Mucosa of stomach (tissue), 1 donor: ENCODE data around the gene SRA1.
"Not testable (repeated sequence)": the region's sequence is repeated elsewhere in the genome, so short reads cannot be mapped to it uniquely, and the experiment has no call there.

Source experiments
- H3K27me3 ChIP-seq: one replicate; pipeline ENCODE4 v1.7.0; 2013; ENCODE audit warnings: mild to moderate bottlenecking, low read length; ENCODE audit not compliant: control insufficient read depth, insufficient read depth
- H3K36me3 ChIP-seq: one replicate; pipeline ENCODE4 v1.7.0; 2013; ENCODE audit warnings: low read length; ENCODE audit not compliant: control insufficient read depth, insufficient read depth
- H3K4me1 ChIP-seq: one replicate; pipeline ENCODE4 v1.7.0; 2013; ENCODE audit warnings: mild to moderate bottlenecking, low read length; ENCODE audit not compliant: control insufficient read depth, insufficient read depth
- H3K4me3 ChIP-seq: one replicate; pipeline ENCODE4 v1.7.0; 2013; ENCODE audit warnings: low read length
- H3K9ac ChIP-seq: one replicate; pipeline ENCODE4 v1.7.0; 2013; ENCODE audit warnings: mild to moderate bottlenecking, low read length, moderate library complexity
- H3K9me3 ChIP-seq: one replicate; pipeline ENCODE4 v1.7.0; 2013; ENCODE audit warnings: mild to moderate bottlenecking, low read length, moderate library complexity; ENCODE audit not compliant: control insufficient read depth
- donor health status: Pancreatic carcinoma.

Gene SRA1

DNA sequence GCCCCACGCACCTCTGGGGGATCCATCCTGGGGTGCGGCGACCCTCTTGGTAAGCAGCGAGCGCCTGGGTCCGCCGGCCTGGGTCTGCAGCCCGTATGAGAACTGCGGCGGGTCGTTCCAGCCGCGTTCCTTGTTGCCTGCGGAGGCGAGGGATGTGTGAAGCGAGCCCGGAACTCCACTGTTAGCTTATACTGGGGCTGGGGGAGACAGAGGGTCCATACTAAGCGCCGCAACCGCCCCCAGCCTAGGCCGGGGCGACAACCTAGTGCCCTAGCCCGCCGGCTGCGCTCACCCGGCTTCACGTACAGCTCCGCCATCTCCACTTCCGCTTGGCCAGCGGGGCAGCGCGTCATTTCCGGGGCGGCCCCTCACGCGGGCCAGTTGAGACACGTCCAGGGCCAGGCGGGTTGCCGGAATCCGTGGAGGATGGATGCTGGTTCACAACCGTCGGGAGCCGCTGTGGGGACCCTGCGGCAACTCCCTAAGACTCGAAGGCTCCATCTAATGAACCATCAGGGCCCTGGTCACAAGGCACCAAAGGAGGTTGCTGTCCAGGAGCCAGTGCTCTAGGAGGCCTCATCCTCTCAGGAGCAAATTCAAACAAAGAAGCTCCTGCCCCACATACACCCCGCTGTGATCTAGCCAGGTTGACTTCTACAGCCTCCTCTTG lies at the start of gene SRA1:
SRA1 (minus strand) TSS at position 338 of the 670 bp plus-strand sequence; CDS start at position 317, 21 bp downstream.
- Histone ChIP-seq H3K4me1 (peaks cover 21% of the 10 kb centered on the region), H3K27me3 (no peaks in the 10 kb centered on the region), H3K36me3 (no peaks in the 10 kb centered on the region), H3K9ac (peak within 1 kb of the TSS; percentile 93), H3K9me3 (no peaks in the 10 kb centered on the region), H3K4me3 (peak within 1 kb of the TSS; percentile 80)

DNA sequence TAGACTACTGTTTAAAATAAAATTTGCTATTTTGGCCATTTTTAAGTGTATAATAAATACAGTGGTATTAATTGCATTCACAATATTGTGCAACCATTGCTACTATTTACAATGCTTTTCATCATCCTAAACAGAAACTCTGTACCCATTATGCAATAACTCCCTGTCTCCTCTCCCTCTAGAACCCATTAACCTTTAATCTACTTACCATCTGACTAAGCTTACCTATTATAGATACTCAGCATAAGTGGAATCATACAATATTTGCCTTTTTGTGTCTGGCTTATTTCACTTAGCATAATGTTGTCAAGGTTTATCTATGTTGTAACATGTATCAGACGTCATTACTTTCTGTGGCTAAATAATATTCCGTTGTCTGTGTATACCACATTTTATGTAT lies 49.8 kb upstream of the SRA1 start:
- Histone ChIP-seq H3K36me3 (no peaks in the 10 kb centered on the region), H3K27me3 (no peaks in the 10 kb centered on the region), H3K4me3 (no peak overlapping the region)

DNA sequence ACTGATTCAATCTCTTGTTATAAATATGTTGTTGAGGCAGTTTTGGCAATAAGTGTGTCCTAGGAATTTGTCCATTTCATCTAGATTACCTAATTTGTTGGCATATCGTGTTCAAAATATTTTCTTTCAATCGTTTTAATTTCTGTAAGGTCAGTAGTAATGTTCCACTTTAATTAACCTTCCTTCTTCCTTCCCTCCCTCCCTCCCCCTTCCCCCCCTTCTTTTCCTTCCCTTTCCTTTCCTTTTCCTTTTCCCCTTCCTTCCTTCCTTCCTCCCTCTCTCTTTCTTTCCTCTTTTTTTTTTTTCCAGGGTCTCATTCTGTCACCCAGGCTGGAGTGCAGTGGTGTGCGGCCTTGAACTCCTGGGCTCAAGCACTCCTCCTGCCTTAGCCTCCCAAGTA lies 48.6 kb upstream of the SRA1 start:
- no peaks in the 10 kb centered on the region for H3K27me3 ChIP-seq
- H3K4me3 ChIP-seq = no peak overlapping the region
- H3K36me3 ChIP-seq = no peaks in the 10 kb centered on the region
- H3K9me3 ChIP-seq = no peaks in the 10 kb centered on the region
- peaks cover 15% of the 10 kb centered on the region for H3K4me1 ChIP-seq
- H3K9ac ChIP-seq = no peak overlapping the region

More for the DNA sequence above, 49.8 kb upstream of the SRA1 start:
- H3K4me1 ChIP-seq = peaks cover 15% of the 10 kb centered on the region
- no peaks in the 10 kb centered on the region for H3K9me3 ChIP-seq
- no peak overlapping the region for H3K9ac ChIP-seq

DNA sequence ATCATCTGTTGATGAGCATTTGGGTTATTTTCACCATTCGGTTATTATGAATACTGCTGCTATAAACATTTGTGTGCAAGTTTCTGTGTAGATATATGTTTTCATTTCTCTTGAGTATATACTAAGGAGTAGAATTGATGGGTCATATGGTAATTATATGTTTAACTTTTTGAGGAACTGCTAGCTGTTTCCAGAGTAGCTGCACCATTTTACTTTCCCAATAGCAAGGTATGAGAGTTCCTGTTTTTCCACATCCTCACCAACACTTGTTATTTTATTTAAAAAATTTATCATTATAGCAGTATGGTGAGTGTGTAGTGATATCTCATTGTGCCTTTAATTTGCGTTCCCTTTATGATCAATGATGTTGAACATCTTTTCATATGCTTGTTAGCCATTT lies 46.5 kb upstream of the SRA1 start:
- Histone ChIP-seq H3K4me1 (peaks cover 2% of the 10 kb centered on the region), H3K27me3 (no peaks in the 10 kb centered on the region), H3K9ac (no peak overlapping the region), H3K4me3 (no peak overlapping the region), H3K9me3 (no peaks in the 10 kb centered on the region), H3K36me3 (no peaks in the 10 kb centered on the region)

DNA sequence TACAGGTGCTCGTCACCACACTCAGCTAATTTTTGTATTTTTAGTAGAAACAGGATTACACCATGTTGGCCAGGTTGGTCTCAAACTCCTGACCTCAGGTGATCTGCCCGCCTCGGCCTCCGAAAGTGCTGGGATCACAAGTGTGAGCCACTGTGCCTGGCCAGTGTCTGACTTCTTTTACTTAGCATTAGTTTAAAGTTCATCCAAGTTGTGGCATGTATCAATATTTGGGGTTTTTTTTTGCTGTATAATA lies 46.1 kb upstream of the SRA1 start:
- H3K9ac ChIP-seq, H3K36me3 ChIP-seq, H3K4me3 ChIP-seq, H3K27me3 ChIP-seq, H3K4me1 ChIP-seq, H3K9me3 ChIP-seq: not testable (repeated sequence)

DNA sequence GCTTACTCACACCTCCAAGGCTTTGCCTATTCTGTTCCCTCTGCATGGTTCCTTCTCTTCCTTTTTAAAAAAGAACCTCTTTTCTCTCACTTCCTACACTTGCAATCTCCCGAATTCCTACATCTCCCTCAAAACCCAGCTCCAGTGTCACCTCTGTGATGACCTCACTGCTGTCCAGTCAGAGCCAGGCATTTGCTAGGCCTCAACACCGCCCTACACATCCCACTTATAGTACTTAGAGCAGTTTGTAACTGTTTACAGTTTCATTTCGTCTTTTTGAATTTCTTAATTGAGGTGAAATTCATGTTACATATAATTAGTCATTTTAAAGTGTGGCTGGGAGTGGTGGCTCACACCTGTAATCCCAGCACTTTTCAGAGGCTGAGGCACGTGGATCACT lies 44.9 kb upstream of the SRA1 start:
- no peaks in the 10 kb centered on the region for H3K27me3 ChIP-seq
- no peak overlapping the region for H3K4me3 ChIP-seq
- no peaks in the 10 kb centered on the region for H3K9me3 ChIP-seq
- H3K4me1 ChIP-seq = no peaks in the 10 kb centered on the region
- H3K9ac ChIP-seq = no peak overlapping the region
- H3K36me3 ChIP-seq = no peaks in the 10 kb centered on the region

DNA sequence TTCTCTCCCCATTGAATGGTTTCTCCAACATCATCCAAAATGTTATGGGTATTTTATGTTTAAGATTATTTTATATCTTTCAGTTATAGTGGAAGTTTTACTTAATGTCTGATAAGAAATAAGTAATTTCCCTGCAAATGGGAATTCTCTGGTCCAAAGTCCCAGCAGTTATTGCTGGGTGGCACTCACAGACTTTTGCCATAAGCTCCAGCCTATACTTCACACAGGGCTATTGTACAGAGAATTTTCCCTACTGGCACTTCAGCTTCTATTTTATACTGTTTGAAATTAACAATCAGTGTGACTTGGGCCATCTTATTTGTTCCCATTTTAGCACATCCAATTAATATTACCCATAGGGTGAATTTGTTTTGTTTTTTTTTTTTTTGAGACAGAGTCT lies 42.8 kb upstream of the SRA1 start:
- no peaks in the 10 kb centered on the region for H3K9me3 ChIP-seq
- no peaks in the 10 kb centered on the region for H3K27me3 ChIP-seq
- no peak overlapping the region for H3K9ac ChIP-seq
- H3K36me3 ChIP-seq = no peaks in the 10 kb centered on the region
- H3K4me1 ChIP-seq = no peaks in the 10 kb centered on the region
- no peak overlapping the region for H3K4me3 ChIP-seq

DNA sequence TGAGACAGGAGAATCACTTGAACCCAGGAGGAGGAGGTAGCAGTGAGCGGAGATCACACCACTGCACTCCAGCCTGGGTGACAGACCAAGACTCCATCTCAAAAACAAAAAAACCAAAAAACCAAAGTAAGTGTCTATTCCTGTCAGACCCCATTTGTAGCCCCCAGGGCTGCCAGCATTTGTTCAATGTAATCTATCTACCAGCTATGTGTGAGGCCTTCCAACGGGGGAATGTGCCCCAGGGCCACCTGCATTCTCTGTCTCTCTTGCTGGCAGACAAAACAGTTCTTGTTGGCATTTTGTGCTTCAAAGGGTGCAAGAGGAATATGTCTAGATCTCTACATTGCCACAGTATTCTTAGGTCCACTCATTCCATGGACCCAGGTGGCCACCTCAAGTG lies 41.6 kb upstream of the SRA1 start:
- Histone ChIP-seq H3K27me3 (no peaks in the 10 kb centered on the region), H3K9ac (no peak overlapping the region), H3K9me3 (no peaks in the 10 kb centered on the region), H3K4me1 (no peaks in the 10 kb centered on the region), H3K4me3 (no peak overlapping the region), H3K36me3 (no peaks in the 10 kb centered on the region)

DNA sequence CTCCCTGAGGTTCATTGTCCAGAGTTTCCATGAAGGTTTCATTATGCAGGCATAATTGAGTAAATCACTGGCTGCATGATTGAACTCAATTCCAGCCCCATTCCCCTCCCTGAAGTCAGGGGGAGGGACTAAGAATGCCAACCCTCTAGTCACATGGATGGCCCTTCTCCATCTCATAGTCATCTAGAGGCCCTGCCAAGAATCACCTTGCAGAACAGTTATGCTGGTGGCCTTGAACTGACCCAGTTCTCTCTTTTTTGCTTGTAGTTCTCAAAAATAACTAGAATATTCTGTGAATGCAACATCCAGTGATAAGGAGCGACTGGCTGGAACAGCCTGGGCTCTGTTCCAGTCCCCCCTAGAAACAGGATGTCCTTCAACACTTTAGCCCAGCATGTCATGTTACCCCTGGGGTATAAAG lies 39.1 kb upstream of the SRA1 start:
- Histone ChIP-seq H3K4me3 (no peak overlapping the region), H3K9me3 (no peaks in the 10 kb centered on the region), H3K4me1 (no peaks in the 10 kb centered on the region), H3K27me3 (no peaks in the 10 kb centered on the region), H3K9ac (no peak overlapping the region), H3K36me3 (no peaks in the 10 kb centered on the region)

DNA sequence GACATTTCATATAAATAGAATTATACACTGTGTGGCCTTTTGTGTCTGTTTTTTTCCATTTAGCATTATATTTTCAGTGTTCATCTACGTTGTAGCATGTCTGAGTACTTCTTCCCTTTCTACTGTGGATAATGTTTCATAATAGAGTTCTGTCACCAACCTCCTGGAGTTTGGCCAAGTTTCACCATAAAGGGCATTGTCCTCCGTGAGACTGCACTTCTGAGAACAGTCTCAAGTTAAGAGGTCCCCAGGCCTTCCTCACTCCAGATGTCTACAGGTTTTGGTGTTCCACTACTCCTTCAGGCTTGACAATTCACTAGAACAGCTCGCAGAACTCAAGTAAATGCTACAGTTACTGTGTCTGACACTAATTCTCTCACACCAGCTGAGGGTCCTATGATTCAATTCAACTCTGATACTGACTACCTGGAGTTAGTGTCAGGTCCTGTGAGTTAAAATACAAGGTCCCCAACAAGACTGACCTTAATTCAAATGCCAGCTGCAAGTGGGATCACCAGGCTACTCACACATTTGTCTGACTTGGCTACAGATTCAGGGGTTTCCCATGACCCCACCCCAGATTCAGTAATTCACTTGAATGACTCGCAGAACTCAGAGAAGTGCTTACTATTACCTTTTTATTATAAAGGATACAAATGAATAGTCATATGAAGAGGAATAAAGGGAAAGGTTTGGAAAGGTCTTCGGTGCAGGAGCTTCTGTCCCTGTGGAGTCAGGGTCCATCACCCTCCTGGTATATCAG lies 38.4 kb upstream of the SRA1 start:
- Histone ChIP-seq H3K9me3 (no peaks in the 10 kb centered on the region), H3K4me1 (no peaks in the 10 kb centered on the region), H3K9ac (no peak overlapping the region), H3K4me3 (no peak overlapping the region), H3K27me3 (no peaks in the 10 kb centered on the region), H3K36me3 (no peaks in the 10 kb centered on the region)

DNA sequence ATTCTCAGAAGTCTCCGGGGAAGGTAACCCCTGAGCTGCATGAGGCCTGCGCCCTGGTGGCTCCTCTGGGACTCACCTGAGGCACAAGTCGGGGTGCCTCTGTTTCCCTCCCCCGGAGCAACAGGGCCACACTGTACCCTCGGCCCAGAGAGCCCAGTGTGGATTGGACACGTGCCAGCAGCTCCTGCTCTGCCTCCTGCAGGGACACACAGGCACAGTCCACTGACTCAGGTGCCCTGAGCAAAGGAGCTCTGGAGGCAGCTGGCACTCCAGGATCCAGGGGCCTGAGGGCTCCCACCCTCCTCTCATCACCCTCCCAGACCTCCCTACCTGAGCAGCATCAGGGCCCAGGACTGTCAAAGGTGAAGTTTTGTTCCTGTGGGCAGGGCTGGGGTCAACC lies 36.9 kb upstream of the SRA1 start:
- Histone ChIP-seq H3K4me1 (no peaks in the 10 kb centered on the region), H3K27me3 (no peaks in the 10 kb centered on the region), H3K9me3 (no peaks in the 10 kb centered on the region), H3K36me3 (no peaks in the 10 kb centered on the region), H3K9ac (no peak overlapping the region), H3K4me3 (no peak overlapping the region)

DNA sequence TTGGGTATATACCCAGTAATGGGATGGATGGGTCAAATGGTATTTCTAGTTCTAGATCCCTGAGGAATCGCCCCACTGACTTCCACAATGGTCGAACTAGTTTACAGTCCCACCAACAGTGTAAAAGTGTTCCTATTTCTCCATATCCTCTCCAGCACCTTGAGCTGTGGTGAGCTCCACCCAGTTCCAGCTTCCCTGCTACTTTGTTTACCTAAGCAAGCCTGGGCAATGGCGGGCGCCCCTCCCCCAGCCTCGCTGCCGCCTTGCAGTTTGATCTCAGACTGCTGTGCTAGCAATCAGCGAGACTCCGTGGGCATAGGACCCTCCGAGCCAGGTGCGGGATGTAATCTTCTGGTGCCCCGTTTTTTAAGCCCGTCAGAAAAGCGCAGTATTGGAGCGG lies 35.8 kb upstream of the SRA1 start:
- not testable (repeated sequence) for H3K36me3 ChIP-seq, H3K9me3 ChIP-seq, H3K4me3 ChIP-seq, H3K9ac ChIP-seq, H3K27me3 ChIP-seq, H3K4me1 ChIP-seq
